HG02884 (cell line): ENCODE measurements around the gene FANCC.

ENCODE experiments used
- ATAC-seq: cut with Tn5 transposase; IDR thresholded peaks from one replicate; pipeline ENCODE4 v1.9.1; 2021; ENCODE audit warnings: mild to moderate bottlenecking, moderate library complexity; ENCODE audit not compliant: unreplicated experiment

Gene FANCC

GRCh38 chr9:95197692-95198271 is 119.7 kb downstream of the FANCC start:
- no peak for ATAC-seq

GRCh38 chr9:95193480-95193879 is 124.0 kb downstream of the FANCC start:
- ATAC-seq = no peak

GRCh38 chr9:95193067-95193466 is 124.4 kb downstream of the FANCC start:
- ATAC-seq = no peak

GRCh38 chr9:95192631-95193030 is 124.9 kb downstream of the FANCC start:
- ATAC-seq = no peak

GRCh38 chr9:95190413-95190812 is 127.1 kb downstream of the FANCC start:
- no peak for ATAC-seq

- no peak for ATAC-seq
Measured at GRCh38 chr9:95189251-95190098, 128.0 kb downstream of the FANCC start.

- ATAC-seq = no peak
Measured at GRCh38 chr9:95188459-95188858, 129.1 kb downstream of the FANCC start.

GRCh38 chr9:95185956-95186355 is 131.6 kb downstream of the FANCC start:
- no peak for ATAC-seq

GRCh38 chr9:95182854-95183563 is 134.5 kb downstream of the FANCC start:
- no peak for ATAC-seq

- no peak for ATAC-seq
Measured at GRCh38 chr9:95181835-95182234, 135.7 kb downstream of the FANCC start.

GRCh38 chr9:95181226-95181818 is 136.2 kb downstream of the FANCC start:
- no peak for ATAC-seq

GRCh38 chr9:95177617-95178016 is 139.9 kb downstream of the FANCC start:
- ATAC-seq = no peak

- no peak for ATAC-seq
Measured at GRCh38 chr9:95176755-95177319, 140.7 kb downstream of the FANCC start.

GRCh38 chr9:95175523-95175922 is 142.0 kb downstream of the FANCC start:
- no peak for ATAC-seq

GRCh38 chr9:95174038-95174437 is 143.5 kb downstream of the FANCC start:
- no peak for ATAC-seq

- no peak for ATAC-seq
Measured at GRCh38 chr9:95171596-95171995, 145.9 kb downstream of the FANCC start.

GRCh38 chr9:95171001-95171400 is 146.5 kb downstream of the FANCC start:
- no peak for ATAC-seq

- no peak for ATAC-seq
Measured at GRCh38 chr9:95167998-95168397, 149.5 kb downstream of the FANCC start.

GRCh38 chr9:95165004-95165403 is 152.5 kb downstream of the FANCC start:
- no peak for ATAC-seq

GRCh38 chr9:95157481-95158151 is 159.9 kb downstream of the FANCC start:
- ATAC-seq = peak; percentile 92

- ATAC-seq = no peak
Measured at GRCh38 chr9:95156074-95156473, 161.4 kb downstream of the FANCC start.
